Activated CD4-positive, alpha-beta memory T cell treated with anti-CD3 and anti-CD28 coated beads for 36 hours (primary cell): ENCODE data around the gene KLF3. TPM values are rescaled to one million over a fixed set of nuclear protein-coding genes. Genes with fewer than 3 reads are reported as not detected.
A peak's percentile ranks its signal among the peaks of the same experiment; 100 is the strongest.
"Not testable (repeated sequence)": the region's sequence is repeated elsewhere in the genome, so short reads cannot be mapped to it uniquely, and the experiment has no call there.

Experiments used
- CTCF ChIA-PET: fragments of 350-600 bp; sonication (Branson Sonifier 250); formaldehyde crosslinking; loops from one replicate; lab custom pipeline; 2021; ENCODE audit warnings: antibody characterized with exemption, inconsistent platforms; lab: Charles Lee
- POLR2A ChIA-PET: fragments of 350-600 bp; sonication (Branson Sonifier 250); formaldehyde crosslinking; loops from one replicate; lab custom pipeline; 2021; ENCODE audit warnings: antibody characterized with exemption; lab: Charles Lee
- DNase-seq: peaks from one replicate; pipeline ENCODE4 v3.0.0-alpha.2; 2020
- H3K27ac Mint-ChIP-seq: one replicate; pipeline ENCODE4 v1.8.0; 2021; ENCODE audit warnings: mixed read lengths
- H3K27me3 Mint-ChIP-seq: one replicate; pipeline ENCODE4 v1.8.0; 2021; ENCODE audit warnings: mixed read lengths
- H3K36me3 Mint-ChIP-seq: one replicate; pipeline ENCODE4 v1.8.0; 2021; ENCODE audit warnings: mixed read lengths
- H3K4me1 Mint-ChIP-seq: one replicate; pipeline ENCODE4 v1.8.0; 2021; ENCODE audit warnings: low read depth, mixed read lengths
- H3K4me3 Mint-ChIP-seq: one replicate; pipeline ENCODE4 v1.8.0; 2021; ENCODE audit warnings: mild to moderate bottlenecking, mixed read lengths
- H3K9me3 Mint-ChIP-seq: one replicate; pipeline ENCODE4 v1.8.0; 2021; ENCODE audit warnings: mixed read lengths
- intact Hi-C: fragments of 100-400 bp; cut with micrococcal nuclease; formaldehyde crosslinking; loops from one replicate; pipeline ENCODE4 v1.15.1; 2023
- total RNA-seq, 2 experiments: library from RNA; stranded (reverse); gene quantifications; one replicate each; pipeline ENCODE4 v1.2.3, GENCODE V29; 2021

KLF3 gene
- total RNA-seq: 1 to 10 TPM; 9.1 to 9.9 TPM

DNA sequence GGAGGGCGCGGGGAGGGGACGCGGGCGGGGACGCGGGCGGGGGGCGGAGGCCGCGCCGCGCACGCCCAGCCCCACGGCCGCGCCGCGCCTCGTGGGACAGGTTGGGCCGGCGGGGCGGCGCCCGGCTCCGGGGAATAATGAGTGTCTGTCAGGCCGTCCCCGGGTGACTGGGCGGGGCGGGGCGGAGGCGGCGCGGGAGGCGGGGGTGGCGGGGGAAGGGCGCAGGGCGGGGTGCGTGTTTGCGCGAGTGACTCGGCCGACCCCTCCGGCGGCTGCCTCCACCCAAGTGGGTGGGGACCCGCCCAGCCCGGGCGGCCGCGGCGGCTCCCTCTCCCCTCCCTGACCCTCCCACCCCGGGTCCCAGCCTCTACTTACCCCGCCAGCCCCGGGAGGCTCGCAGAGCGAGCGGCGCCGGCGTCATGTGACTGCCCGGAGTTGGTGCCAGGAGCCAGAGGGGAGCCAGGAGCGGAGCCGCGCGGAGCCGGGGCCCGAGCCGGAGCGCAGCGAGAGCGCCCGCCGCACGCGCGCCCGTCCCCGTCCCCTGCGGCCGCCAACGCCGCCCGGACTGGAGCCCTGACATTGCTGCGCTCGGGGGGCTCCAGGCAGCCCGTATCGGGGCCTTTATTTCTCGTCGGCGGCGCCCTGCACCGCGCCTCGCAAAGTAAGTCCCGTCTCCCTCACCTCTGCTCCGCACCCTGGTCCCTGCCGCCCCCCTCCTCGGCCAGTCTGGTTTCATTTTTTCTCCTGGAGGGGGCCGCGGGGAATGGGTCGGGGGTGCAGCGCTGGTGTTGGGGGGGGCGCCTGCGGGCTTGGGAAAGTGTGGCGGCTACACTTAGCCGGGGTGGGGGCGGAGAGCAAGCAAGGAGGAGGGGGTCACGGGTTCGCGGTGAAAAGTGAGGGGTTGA is at the start of gene KLF3:
KLF3 (plus strand) TSS at position 399 of the 905 bp plus-strand sequence. CDS start 16,427 bp downstream, outside the sequence.
- Mint-ChIP-seq H3K4me1 (peaks cover 61% of the 10 kb centered on the region), H3K9me3 (peaks cover 4% of the 10 kb centered on the region), H3K27ac (peak within 1 kb of the TSS; percentile 68), H3K36me3 (no peaks in the 10 kb centered on the region), H3K27me3 (no peaks in the 10 kb centered on the region), H3K4me3 (peak within 1 kb of the TSS; percentile 83)
- POLR2A ChIA-PET: interaction anchor here (1.3 kb wide), 1 partner anchor 9 kb away, joined by 5 read pairs; no protein-coding TSS in a partner anchor
- intact Hi-C loops: loop anchor here (1.0 to 10.0 kb wide), 3 partner anchors 9 to 381 kb away; no protein-coding TSS in a partner anchor
- CTCF ChIA-PET: interaction anchor here (1.8 kb wide), 1 partner anchor 344 kb away, joined by 7 read pairs; no protein-coding TSS in a partner anchor
- DNase-seq: peak; percentile 86

DNA sequence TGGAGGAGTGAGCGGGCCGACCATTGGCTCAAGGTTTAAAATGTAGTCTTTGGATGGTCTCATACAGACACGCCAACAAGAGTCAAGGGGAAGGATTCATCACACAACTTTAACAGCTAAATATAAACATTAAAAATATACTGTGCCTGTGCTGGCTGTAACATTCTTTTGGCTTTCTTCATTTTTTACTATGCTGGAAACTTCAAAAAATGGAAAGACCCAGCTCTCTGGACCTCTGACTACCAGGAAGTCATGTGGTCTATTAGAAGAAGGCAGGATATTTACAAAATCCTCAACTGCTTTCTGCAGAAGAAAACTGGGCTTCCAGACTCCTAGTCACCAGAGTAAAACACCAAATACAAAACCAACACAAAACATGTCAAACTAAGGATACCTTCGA is 49.8 kb upstream of the KLF3 start:
- Mint-ChIP-seq H3K36me3 (no peaks in the 10 kb centered on the region), H3K4me1 (peaks cover 34% of the 10 kb centered on the region), H3K27me3 (no peaks in the 10 kb centered on the region), H3K4me3 (no peak overlapping the region), H3K27ac (no peak overlapping the region), H3K9me3 (no peaks in the 10 kb centered on the region)
- ChIA-PET POLR2A (no interaction called here), CTCF (no interaction called here)
- DNase-seq: no peak
- intact Hi-C loops: no loop called here

DNA sequence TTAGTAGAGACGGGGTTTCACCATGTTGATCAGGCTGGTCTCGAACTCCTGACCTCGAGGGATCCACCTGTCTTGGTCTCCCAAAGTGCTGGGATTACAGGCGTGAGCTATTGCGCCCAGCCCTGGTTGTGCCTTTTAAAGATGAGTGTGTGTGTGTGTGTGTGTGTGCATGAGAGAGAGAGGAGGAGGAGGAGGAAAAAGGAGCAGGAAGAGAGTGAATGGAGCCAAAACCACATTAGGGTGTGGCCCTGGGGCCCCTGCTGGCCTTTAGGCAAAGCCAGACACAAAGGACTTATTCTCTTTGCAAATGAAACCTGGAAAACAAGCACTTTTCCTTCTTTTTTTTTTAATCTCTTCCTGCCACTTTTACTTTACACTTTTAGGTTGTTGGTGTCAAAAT is 48.2 kb upstream of the KLF3 start:
- H3K9me3 Mint-ChIP-seq: no peaks in the 10 kb centered on the region
- CTCF ChIA-PET: no interaction called here
- POLR2A ChIA-PET: no interaction called here
- H3K27ac Mint-ChIP-seq: no peak overlapping the region
- H3K36me3 Mint-ChIP-seq: no peaks in the 10 kb centered on the region
- H3K4me3 Mint-ChIP-seq: no peak overlapping the region
- H3K4me1 Mint-ChIP-seq: peaks cover 31% of the 10 kb centered on the region
- intact Hi-C loops: no loop called here
- H3K27me3 Mint-ChIP-seq: no peaks in the 10 kb centered on the region
- no peak for DNase-seq

GRCh38 chr4:38618505-38618904 is 45.5 kb upstream of the KLF3 start:
- Mint-ChIP-seq H3K27me3 (no peaks in the 10 kb centered on the region), H3K4me1 (peaks cover 29% of the 10 kb centered on the region), H3K9me3 (no peaks in the 10 kb centered on the region), H3K36me3 (no peaks in the 10 kb centered on the region), H3K4me3 (no peak overlapping the region), H3K27ac (no peak overlapping the region)
- ChIA-PET POLR2A (interaction anchor here (0.6 to 1.1 kb wide), 2 partner anchors 95 to 300 kb away, joined by 3 to 5 read pairs; no protein-coding TSS in a partner anchor), CTCF (no interaction called here)
- DNase-seq: no peak
- intact Hi-C loops: loop anchor here (2.0 kb wide), 4 partner anchors 48 to 308 kb away; no protein-coding TSS in a partner anchor

- intact Hi-C loops: loop anchor here (2.0 kb wide), 4 partner anchors 47 to 309 kb away; no protein-coding TSS in a partner anchor
- ChIA-PET POLR2A (interaction anchor here (0.6 kb wide), 1 partner anchor 233 kb away, joined by 3 read pairs; no protein-coding TSS in a partner anchor), CTCF (no interaction called here)
- H3K27me3 Mint-ChIP-seq: no peaks in the 10 kb centered on the region
- H3K36me3 Mint-ChIP-seq: no peaks in the 10 kb centered on the region
- peaks cover 24% of the 10 kb centered on the region for H3K4me1 Mint-ChIP-seq
- H3K27ac Mint-ChIP-seq: no peak overlapping the region
- no peaks in the 10 kb centered on the region for H3K9me3 Mint-ChIP-seq
- H3K4me3 Mint-ChIP-seq: no peak overlapping the region
- no peak for DNase-seq
Measured at GRCh38 chr4:38619316-38619715, 44.7 kb upstream of the KLF3 start.

GRCh38 chr4:38620065-38620464 is 43.9 kb upstream of the KLF3 start:
- H3K36me3 Mint-ChIP-seq: no peaks in the 10 kb centered on the region
- intact Hi-C loops: no loop called here

DNA sequence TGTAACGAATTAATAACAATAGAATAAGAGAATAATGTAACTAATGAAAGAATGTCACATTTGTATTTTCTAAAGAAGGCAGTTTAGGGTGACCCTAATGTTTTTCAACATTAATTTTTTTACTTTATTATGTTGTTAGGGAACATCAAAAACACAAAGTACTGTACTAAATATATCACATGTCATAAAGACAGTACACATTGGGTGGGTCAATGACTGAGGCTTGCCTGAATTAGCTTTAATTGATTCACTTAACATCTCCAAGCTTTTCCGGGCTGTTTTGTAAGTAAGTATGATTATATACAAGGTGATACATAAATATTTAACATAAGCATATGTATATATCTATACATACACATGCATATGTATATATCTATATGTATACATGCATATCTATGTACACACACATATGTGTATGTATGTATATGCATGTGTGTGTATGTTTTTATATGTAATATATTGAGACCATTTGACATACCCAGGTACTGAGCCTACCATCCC is 43.4 kb upstream of the KLF3 start:
- intact Hi-C loops: no loop called here
- DNase-seq: no peak
- Mint-ChIP-seq H3K9me3 (no peaks in the 10 kb centered on the region), H3K36me3 (no peaks in the 10 kb centered on the region), H3K27ac (no peak overlapping the region), H3K27me3 (no peaks in the 10 kb centered on the region), H3K4me1 (peaks cover 21% of the 10 kb centered on the region), H3K4me3 (no peak overlapping the region)
- POLR2A ChIA-PET: no interaction called here
- CTCF ChIA-PET: interaction anchor here (0.5 to 0.7 kb wide), 2 partner anchors 48 to 308 kb away, joined by 3 read pairs; no protein-coding TSS in a partner anchor

More at GRCh38 chr4:38620065-38620464, 43.9 kb upstream of the KLF3 start:
- POLR2A ChIA-PET: no interaction called here
- Mint-ChIP-seq H3K27ac (no peak overlapping the region), H3K9me3 (no peaks in the 10 kb centered on the region), H3K4me3 (no peak overlapping the region), H3K27me3 (no peaks in the 10 kb centered on the region), H3K4me1 (peaks cover 20% of the 10 kb centered on the region)
- no peak for DNase-seq
- CTCF ChIA-PET: interaction anchor here (0.7 kb wide), 1 partner anchor 49 kb away, joined by 3 read pairs; no protein-coding TSS in a partner anchor

DNA sequence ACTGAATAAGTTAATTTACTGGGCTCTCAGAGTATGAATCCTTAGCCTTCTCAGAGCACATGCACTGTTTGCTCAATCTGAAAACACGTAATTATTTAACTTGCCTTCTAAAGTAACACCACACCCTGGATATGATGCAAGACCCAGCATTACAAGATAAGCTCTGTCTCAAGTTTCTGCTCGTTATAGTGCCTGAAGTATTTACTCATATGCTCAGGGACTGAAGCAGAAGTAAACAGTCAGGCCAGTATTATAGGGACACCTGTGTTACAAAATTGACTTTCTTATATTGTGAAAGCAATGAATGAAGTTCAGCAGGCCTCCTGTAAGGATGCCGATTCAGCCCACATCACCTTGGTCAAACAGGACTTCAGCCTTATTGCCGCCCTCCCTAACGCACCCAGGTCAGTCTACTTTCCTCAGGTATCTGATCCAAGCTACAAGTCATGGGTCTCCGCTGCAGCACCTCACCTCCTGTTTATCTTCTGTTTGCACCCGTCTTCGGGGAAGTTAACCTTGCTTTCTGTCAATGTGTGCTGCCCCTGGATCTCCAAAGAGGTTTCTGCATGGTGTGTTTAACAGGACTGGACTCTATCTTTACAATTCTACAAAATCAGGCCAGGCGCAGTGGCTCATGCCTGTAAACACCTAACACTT is 42.8 kb upstream of the KLF3 start:
- intact Hi-C loops: no loop called here
- CTCF ChIA-PET: interaction anchor here (0.5 kb wide), 1 partner anchor 309 kb away, joined by 3 read pairs; no protein-coding TSS in a partner anchor
- POLR2A ChIA-PET: no interaction called here

DNA sequence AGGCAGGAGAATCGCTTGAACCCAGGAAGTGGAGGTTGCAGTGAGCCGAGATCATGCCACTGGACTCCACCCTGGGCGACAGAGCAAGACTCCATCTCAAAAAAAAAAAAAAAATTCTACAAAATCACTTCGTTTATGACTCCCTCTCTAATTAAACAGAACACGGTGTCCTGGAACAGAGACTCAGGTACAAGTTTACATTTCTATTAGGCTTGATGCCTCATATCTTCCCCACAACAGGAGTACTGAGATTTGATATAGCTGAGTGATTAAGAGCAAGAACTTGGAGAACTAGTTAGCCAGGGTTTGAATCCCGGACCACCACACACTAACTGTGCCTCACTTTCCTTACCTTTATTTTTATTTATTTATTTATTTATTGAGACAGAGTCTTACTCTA is 42.2 kb upstream of the KLF3 start:
- no peak overlapping the region for H3K4me3 Mint-ChIP-seq
- H3K4me1 Mint-ChIP-seq: peaks cover 20% of the 10 kb centered on the region
- CTCF ChIA-PET: no interaction called here
- intact Hi-C loops: no loop called here
- no peak overlapping the region for H3K27ac Mint-ChIP-seq
- DNase-seq: no peak
- no peaks in the 10 kb centered on the region for H3K27me3 Mint-ChIP-seq
- POLR2A ChIA-PET: no interaction called here
- no peaks in the 10 kb centered on the region for H3K36me3 Mint-ChIP-seq
- no peaks in the 10 kb centered on the region for H3K9me3 Mint-ChIP-seq

More for the DNA sequence above, 42.8 kb upstream of the KLF3 start:
- Mint-ChIP-seq H3K27me3 (no peaks in the 10 kb centered on the region), H3K36me3 (no peaks in the 10 kb centered on the region), H3K4me3 (no peak overlapping the region), H3K9me3 (no peaks in the 10 kb centered on the region), H3K4me1 (peaks cover 22% of the 10 kb centered on the region), H3K27ac (no peak overlapping the region)
- no peak for DNase-seq

DNA sequence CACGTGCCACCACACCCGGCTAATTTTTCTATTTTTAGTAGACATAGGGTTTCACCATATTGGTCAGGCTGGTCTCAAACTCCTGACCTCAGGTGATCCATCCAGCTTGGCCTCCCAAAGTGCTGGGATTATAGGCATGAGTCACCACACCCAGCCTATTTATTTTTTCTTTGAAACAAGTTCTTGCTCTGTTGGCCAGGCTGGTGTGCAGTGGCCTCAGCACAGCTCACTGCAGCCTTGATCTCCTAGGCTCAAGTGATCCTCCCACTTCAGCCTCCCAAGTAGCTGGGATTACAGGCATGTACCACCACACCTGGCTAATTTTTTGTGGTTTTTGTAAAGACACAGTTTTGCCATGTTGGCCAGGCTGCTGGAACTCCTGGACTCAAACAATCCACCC is 41.7 kb upstream of the KLF3 start:
- POLR2A ChIA-PET, H3K27ac Mint-ChIP-seq, H3K9me3 Mint-ChIP-seq, intact Hi-C loops, CTCF ChIA-PET, H3K36me3 Mint-ChIP-seq, DNase-seq, H3K4me3 Mint-ChIP-seq, H3K27me3 Mint-ChIP-seq: not testable (repeated sequence)
- peaks cover 20% of the 10 kb centered on the region for H3K4me1 Mint-ChIP-seq

DNA sequence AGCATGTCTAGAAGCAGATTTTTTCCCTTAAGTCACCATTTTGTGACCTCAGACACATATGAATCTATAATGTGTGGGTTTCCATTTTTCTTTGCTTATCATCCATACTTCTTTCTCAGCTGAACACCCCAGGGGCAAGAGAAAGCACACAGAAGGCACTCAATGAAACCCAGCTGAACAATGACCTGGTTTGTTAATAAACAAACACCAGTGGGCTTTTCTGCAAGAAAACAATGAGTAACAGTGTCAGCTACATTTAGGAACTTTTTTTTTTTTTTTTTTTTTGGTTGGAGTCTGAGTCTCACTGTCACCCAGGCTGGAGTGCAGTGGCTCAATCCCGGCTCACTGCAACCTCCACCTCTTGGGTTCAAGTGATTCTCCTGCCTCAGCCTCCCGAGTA is 40.7 kb upstream of the KLF3 start:
- intact Hi-C loops: no loop called here
- ChIA-PET POLR2A (interaction anchor here (0.7 kb wide), 1 partner anchor 133 kb away, joined by 7 read pairs; no protein-coding TSS in a partner anchor), CTCF (no interaction called here)
- Mint-ChIP-seq H3K4me3 (no peak overlapping the region), H3K9me3 (no peaks in the 10 kb centered on the region), H3K27ac (no peak overlapping the region), H3K36me3 (no peaks in the 10 kb centered on the region), H3K4me1 (peaks cover 15% of the 10 kb centered on the region), H3K27me3 (no peaks in the 10 kb centered on the region)
- no peak for DNase-seq

- Mint-ChIP-seq H3K4me1 (peaks cover 8% of the 10 kb centered on the region), H3K27me3 (no peaks in the 10 kb centered on the region), H3K27ac (no peak overlapping the region), H3K9me3 (no peaks in the 10 kb centered on the region), H3K36me3 (no peaks in the 10 kb centered on the region), H3K4me3 (no peak overlapping the region)
- POLR2A ChIA-PET: no interaction called here
- DNase-seq: no peak
- CTCF ChIA-PET: no interaction called here
- intact Hi-C loops: no loop called here
Measured at GRCh38 chr4:38624311-38624710, 39.7 kb upstream of the KLF3 start.
